Measurements from ENCODE around the gene SLC35F3. TPM values are rescaled to one million over a fixed set of nuclear protein-coding genes. Genes with fewer than 3 reads are reported as not detected.

SLC35F3 gene
- total and polyA plus RNA-seq, 2 donors, result 0.04 to 0.32 TPM

- no peak for DNase-seq (ENCODE audit: extremely low spot score)
- H3K27ac ChIP-seq (ENCODE audit: low read depth), result no peak overlapping the region
- no peak overlapping the region for H3K4me3 ChIP-seq (ENCODE audit: low read depth, low read length)
- WGBS, result 72% methylated on average over 6 of the region's 6 CpGs
- H3K4me1 ChIP-seq (ENCODE audit: insufficient read depth), result no peaks in the 10 kb centered on the region
- no peaks in the 10 kb centered on the region for H3K36me3 ChIP-seq (ENCODE audit: insufficient read depth)
Measured at GRCh38 chr1:234302354-234302962, 398.0 kb downstream of the SLC35F3 start.

- DNase-seq (ENCODE audit: extremely low spot score), result no peak
- no peak overlapping the region for H3K27ac ChIP-seq (ENCODE audit: low read depth)
- H3K4me3 ChIP-seq (ENCODE audit: low read depth, low read length), result no peak overlapping the region
- H3K36me3 ChIP-seq (ENCODE audit: insufficient read depth), result no peaks in the 10 kb centered on the region
- 56% methylated on average over 6 of the region's 6 CpGs for WGBS
- no peaks in the 10 kb centered on the region for H3K4me1 ChIP-seq (ENCODE audit: insufficient read depth)
Measured at GRCh38 chr1:234303231-234303630, 398.8 kb downstream of the SLC35F3 start.

GRCh38 chr1:234307726-234308125 lies 403.2 kb downstream of the SLC35F3 start:
- Histone ChIP-seq H3K4me3 (ENCODE audit: low read depth, low read length) (no peak overlapping the region), H3K27ac (ENCODE audit: low read depth) (no peak overlapping the region), H3K4me1 (ENCODE audit: insufficient read depth) (no peaks in the 10 kb centered on the region), H3K36me3 (ENCODE audit: insufficient read depth) (no peaks in the 10 kb centered on the region)
- 88% methylated on average over 6 of the region's 6 CpGs for WGBS
- no peak for DNase-seq (ENCODE audit: extremely low spot score)

- Histone ChIP-seq H3K4me1 (ENCODE audit: insufficient read depth) (no peaks in the 10 kb centered on the region), H3K4me3 (ENCODE audit: low read depth, low read length) (no peak overlapping the region), H3K27ac (ENCODE audit: low read depth) (no peak overlapping the region), H3K36me3 (ENCODE audit: insufficient read depth) (no peaks in the 10 kb centered on the region)
- 75% methylated on average over 4 of the region's 4 CpGs for WGBS
- DNase-seq (ENCODE audit: extremely low spot score), result no peak
Measured at GRCh38 chr1:234309243-234309597, 404.7 kb downstream of the SLC35F3 start.

GRCh38 chr1:234309598-234310459 lies 405.4 kb downstream of the SLC35F3 start:
- no peaks in the 10 kb centered on the region for H3K36me3 ChIP-seq (ENCODE audit: insufficient read depth)
- H3K27ac ChIP-seq (ENCODE audit: low read depth), result no peak overlapping the region
- DNase-seq (ENCODE audit: extremely low spot score), result no peak
- WGBS, result 37% methylated on average over 26 of the region's 26 CpGs
- H3K4me1 ChIP-seq (ENCODE audit: insufficient read depth), result no peaks in the 10 kb centered on the region
- H3K4me3 ChIP-seq (ENCODE audit: low read depth, low read length), result no peak overlapping the region

GRCh38 chr1:234310460-234310817 lies 406.0 kb downstream of the SLC35F3 start:
- H3K36me3 ChIP-seq (ENCODE audit: insufficient read depth), result no peaks in the 10 kb centered on the region
- no peak overlapping the region for H3K27ac ChIP-seq (ENCODE audit: low read depth)
- WGBS, result 56% methylated on average over 1 of the region's 1 CpG
- no peak for DNase-seq (ENCODE audit: extremely low spot score)
- no peaks in the 10 kb centered on the region for H3K4me1 ChIP-seq (ENCODE audit: insufficient read depth)
- no peak overlapping the region for H3K4me3 ChIP-seq (ENCODE audit: low read depth, low read length)

- Histone ChIP-seq H3K27ac (ENCODE audit: low read depth) (no peak overlapping the region), H3K36me3 (ENCODE audit: insufficient read depth) (no peaks in the 10 kb centered on the region), H3K4me3 (ENCODE audit: low read depth, low read length) (no peak overlapping the region), H3K4me1 (ENCODE audit: insufficient read depth) (peaks cover 1% of the 10 kb centered on the region)
- DNase-seq (ENCODE audit: extremely low spot score), result no peak
- WGBS, result 83% methylated on average over 7 of the region's 7 CpGs
Measured at GRCh38 chr1:234311414-234311813, 406.9 kb downstream of the SLC35F3 start.

GRCh38 chr1:234313171-234313570 lies 408.7 kb downstream of the SLC35F3 start:
- H3K4me3 ChIP-seq (ENCODE audit: low read depth, low read length), result no peak overlapping the region

GRCh38 chr1:234315091-234315541 lies 410.6 kb downstream of the SLC35F3 start:
- no peak for DNase-seq (ENCODE audit: extremely low spot score)
- H3K27ac ChIP-seq (ENCODE audit: low read depth), result no peak overlapping the region
- H3K4me1 ChIP-seq (ENCODE audit: insufficient read depth), result peaks cover 1% of the 10 kb centered on the region
- WGBS, result 69% methylated on average over 6 of the region's 6 CpGs
- H3K36me3 ChIP-seq (ENCODE audit: insufficient read depth), result no peaks in the 10 kb centered on the region
- no peak overlapping the region for H3K4me3 ChIP-seq (ENCODE audit: low read depth, low read length)

More at GRCh38 chr1:234313171-234313570, 408.7 kb downstream of the SLC35F3 start:
- no peaks in the 10 kb centered on the region for H3K36me3 ChIP-seq (ENCODE audit: insufficient read depth)
- DNase-seq (ENCODE audit: extremely low spot score), result no peak
- H3K4me1 ChIP-seq (ENCODE audit: insufficient read depth), result peaks cover 1% of the 10 kb centered on the region
- 93% methylated on average over 4 of the region's 4 CpGs for WGBS
- H3K27ac ChIP-seq (ENCODE audit: low read depth), result no peak overlapping the region

- Histone ChIP-seq H3K4me3 (ENCODE audit: low read depth, low read length) (no peak overlapping the region), H3K4me1 (ENCODE audit: insufficient read depth) (peaks cover 1% of the 10 kb centered on the region), H3K36me3 (ENCODE audit: insufficient read depth) (no peaks in the 10 kb centered on the region), H3K27ac (ENCODE audit: low read depth) (no peak overlapping the region)
- 72% methylated on average over 3 of the region's 3 CpGs for WGBS
- no peak for DNase-seq (ENCODE audit: extremely low spot score)
Measured at GRCh38 chr1:234315588-234315987, 411.1 kb downstream of the SLC35F3 start.

GRCh38 chr1:234316486-234316885 lies 412.0 kb downstream of the SLC35F3 start:
- no peaks in the 10 kb centered on the region for H3K36me3 ChIP-seq (ENCODE audit: insufficient read depth)
- WGBS, result 88% methylated on average over 18 of the region's 18 CpGs

GRCh38 chr1:234316937-234317336 lies 412.5 kb downstream of the SLC35F3 start:
- WGBS, result 63% methylated on average over 6 of the region's 6 CpGs
- Histone ChIP-seq H3K4me3 (ENCODE audit: low read depth, low read length) (no peak overlapping the region), H3K4me1 (ENCODE audit: insufficient read depth) (peaks cover 1% of the 10 kb centered on the region), H3K27ac (ENCODE audit: low read depth) (no peak overlapping the region), H3K36me3 (ENCODE audit: insufficient read depth) (no peaks in the 10 kb centered on the region)
- DNase-seq (ENCODE audit: extremely low spot score), result no peak

More at GRCh38 chr1:234316486-234316885, 412.0 kb downstream of the SLC35F3 start:
- Histone ChIP-seq H3K4me3 (ENCODE audit: low read depth, low read length) (no peak overlapping the region), H3K27ac (ENCODE audit: low read depth) (no peak overlapping the region), H3K4me1 (ENCODE audit: insufficient read depth) (peaks cover 1% of the 10 kb centered on the region)
- DNase-seq (ENCODE audit: extremely low spot score), result no peak

GRCh38 chr1:234320069-234320468 lies 415.6 kb downstream of the SLC35F3 start:
- 80% methylated on average over 5 of the region's 5 CpGs for WGBS
- no peak for DNase-seq (ENCODE audit: extremely low spot score)
- Histone ChIP-seq H3K36me3 (ENCODE audit: insufficient read depth) (no peaks in the 10 kb centered on the region), H3K4me3 (ENCODE audit: low read depth, low read length) (no peak overlapping the region), H3K27ac (ENCODE audit: low read depth) (no peak overlapping the region), H3K4me1 (ENCODE audit: insufficient read depth) (peaks cover 1% of the 10 kb centered on the region)

- no peaks in the 10 kb centered on the region for H3K36me3 ChIP-seq (ENCODE audit: insufficient read depth)
- no peak overlapping the region for H3K27ac ChIP-seq (ENCODE audit: low read depth)
- H3K4me3 ChIP-seq (ENCODE audit: low read depth, low read length), result no peak overlapping the region
- peaks cover under 1% of the 10 kb centered on the region for H3K4me1 ChIP-seq (ENCODE audit: insufficient read depth)
- no peak for DNase-seq (ENCODE audit: extremely low spot score)
- WGBS, result 60% methylated on average over 8 of the region's 8 CpGs
Measured at GRCh38 chr1:234320549-234320948, 416.1 kb downstream of the SLC35F3 start.
